Occipital lobe (tissue), 2 donors: ENCODE data around the gene PCNX2. TPM values are rescaled to one million over a fixed set of nuclear protein-coding genes. Genes with fewer than 3 reads are reported as not detected.

Experiments used
- DNase-seq: peaks from one replicate; lab custom pipeline; 2025; lab: John Stamatoyannopoulos, UW
- total RNA-seq: library from RNA; depleted of rRNA; stranded (reverse); fragments of >200 nt; gene quantifications from one replicate; pipeline ENCODE4 v1.2.3, GENCODE V29; 2014

PCNX2 gene
- total RNA-seq, 1 donor from 2014 or later, result 175 TPM

GRCh38 chr1:233268389-233269022, 27.0 kb downstream of the PCNX2 start:
- DNase-seq, result no peak

DNA sequence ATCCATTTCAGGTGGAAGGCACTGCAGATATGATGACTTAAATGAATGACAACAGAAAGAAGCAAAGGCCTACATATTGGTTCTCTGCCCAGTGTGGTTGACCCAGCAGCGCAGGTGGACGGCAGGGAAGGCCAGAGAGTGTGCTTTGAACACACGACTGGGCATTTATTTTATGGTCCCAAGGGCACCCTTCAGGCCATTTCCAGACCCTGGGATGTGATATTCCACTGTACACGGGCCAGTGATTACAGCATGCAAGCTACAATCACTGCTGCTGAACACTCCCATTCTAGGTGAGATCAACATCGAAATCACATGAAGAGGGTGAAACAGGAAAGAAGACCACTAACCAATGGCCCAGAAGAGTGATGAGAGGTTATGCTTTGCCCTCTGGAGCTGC, 33.8 kb downstream of the PCNX2 start:
- DNase-seq, result no peak

DNA sequence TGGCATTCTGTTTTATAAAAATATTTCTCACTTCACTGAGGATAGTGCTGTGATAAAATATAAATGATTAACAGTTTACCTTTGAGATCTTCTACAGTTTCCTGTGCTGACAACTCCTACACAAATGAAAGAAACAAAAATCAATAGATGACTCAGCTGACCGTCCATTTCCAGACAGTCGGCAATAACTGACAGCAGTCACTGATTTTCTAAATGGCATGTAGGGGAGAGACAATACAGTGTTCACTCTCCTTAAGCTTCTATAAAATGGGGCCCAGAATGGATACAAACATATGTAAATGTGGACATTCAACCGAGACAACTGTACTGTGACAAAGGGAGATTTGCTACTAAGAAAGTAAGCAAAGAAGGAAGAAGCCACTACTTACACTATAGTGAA, 34.3 kb downstream of the PCNX2 start:
- no peak for DNase-seq

DNA sequence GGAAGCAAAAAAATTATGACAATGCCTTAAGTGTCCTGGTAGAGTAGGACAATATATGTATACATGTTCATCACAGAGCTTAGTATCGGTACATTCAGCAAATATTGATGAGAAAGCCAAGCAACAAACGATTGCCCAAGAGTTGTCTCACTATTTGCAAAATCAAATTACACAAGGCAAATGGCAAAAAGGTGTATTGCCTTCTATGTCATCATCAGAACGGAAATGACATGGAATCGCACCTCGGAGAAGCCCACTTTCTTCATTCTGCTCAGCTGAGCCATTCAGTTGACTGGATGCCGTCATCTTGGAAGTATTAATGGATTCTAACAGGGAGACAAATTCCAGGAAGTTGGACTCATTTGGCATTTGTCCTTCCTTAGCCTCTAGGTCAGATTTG, 37.7 kb downstream of the PCNX2 start:
- DNase-seq, result no peak

DNA sequence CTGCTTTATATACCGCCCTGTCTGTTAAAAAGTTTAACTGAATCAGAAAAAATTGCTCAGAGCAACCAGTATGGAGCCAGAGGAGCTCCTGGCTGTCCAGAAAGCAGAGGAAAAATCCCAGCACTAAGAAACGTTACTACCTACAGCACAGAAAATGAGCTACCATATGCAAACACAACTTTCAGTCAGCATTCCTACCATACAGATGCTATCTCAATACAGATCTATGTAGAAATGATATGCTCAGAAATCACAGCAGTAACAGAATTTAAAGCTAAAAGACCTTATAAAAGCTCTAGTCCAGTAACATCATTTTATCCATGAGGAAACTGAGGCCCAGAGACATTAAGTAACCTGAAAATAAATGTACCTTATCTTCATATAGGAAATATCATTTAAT, 38.7 kb downstream of the PCNX2 start:
- no peak for DNase-seq

DNA sequence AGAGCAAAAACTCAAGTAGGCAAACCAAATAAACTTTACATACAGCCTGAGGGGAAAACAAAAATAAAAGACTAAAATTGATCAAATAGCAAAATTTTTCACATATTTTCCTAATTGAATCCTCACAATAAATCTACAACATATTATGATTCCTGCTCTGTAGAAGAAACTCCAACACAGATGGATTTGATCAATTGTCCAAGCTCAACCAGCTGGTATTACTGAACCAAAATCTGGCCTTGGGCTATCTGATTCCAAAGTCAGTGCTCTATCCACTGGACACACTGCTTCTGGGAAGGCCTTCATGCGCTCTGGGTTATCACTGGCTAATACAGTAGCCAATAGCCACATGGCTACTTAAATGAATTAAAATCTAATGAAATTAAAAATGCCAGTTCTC, 39.3 kb downstream of the PCNX2 start:
- DNase-seq, result no peak

DNA sequence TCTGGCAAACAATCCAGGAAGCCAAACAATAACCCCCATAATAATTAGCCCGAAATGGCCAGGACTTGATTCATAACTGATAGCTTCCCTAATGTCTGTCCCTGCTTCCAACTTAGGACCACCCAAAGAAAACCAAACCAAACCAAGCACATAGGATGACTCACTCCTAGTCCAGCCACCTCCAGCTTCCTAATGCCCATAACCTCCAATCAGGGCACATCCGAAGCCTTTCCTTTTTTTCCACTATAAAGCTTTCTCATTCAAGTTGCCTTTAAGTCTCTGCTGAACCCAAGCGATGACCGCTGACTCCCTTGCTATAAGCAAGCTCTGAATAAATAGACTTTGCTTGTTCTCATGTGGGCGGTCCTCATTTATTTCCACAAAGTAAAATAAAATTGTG, 40.4 kb downstream of the PCNX2 start:
- DNase-seq, result no peak

DNA sequence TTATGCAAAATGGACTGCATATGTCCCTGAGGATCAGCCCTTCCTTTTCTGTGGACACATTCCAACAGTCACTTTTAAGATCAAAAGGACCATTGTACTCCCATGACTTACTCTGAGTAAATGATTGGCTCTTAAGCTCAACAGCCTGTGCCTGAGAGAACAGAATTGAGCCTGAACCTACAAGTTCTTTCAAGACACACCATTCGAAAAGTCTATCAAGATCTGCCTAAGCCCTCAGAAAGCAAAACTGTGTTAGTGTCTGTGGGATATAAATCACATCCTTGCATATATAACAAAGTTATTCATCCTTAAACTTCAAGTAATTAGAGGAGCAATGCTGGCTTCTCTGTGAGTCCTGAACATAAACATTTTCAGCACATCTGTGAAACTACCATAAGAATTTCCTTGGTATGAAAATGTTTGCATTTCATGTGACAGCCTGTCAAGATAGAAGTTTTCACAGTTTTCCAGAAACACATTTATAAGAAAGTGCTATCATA, 41.6 kb downstream of the PCNX2 start:
- no peak for DNase-seq

GRCh38 chr1:233253231-233253831, 42.2 kb downstream of the PCNX2 start:
- no peak for DNase-seq

GRCh38 chr1:233252441-233252840, 43.1 kb downstream of the PCNX2 start:
- DNase-seq, result no peak

DNA sequence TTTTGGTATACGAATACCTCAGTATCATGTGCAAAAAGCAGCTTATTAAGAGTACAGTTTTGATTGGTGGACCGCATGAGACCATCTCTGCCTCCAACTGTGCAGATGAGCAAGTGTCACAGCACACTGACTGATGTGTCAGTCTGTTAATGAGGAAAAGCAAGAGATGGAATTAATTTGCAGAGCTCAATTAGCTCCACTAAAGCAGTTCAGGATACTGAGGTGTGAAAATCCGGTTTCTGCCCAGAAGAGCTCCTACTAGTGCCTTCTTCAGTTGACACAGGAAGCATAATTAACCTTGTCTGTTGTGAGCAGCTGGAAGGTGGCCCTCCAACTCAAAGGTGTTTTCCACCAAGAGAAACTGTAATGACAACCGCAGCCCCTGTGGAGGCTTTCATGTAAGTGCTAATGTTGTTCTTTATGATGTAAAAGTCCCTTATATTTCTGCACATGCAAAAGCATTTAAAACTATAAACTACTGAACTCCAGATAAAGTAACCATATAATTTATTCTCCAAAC, 44.3 kb downstream of the PCNX2 start:
- no peak for DNase-seq

DNA sequence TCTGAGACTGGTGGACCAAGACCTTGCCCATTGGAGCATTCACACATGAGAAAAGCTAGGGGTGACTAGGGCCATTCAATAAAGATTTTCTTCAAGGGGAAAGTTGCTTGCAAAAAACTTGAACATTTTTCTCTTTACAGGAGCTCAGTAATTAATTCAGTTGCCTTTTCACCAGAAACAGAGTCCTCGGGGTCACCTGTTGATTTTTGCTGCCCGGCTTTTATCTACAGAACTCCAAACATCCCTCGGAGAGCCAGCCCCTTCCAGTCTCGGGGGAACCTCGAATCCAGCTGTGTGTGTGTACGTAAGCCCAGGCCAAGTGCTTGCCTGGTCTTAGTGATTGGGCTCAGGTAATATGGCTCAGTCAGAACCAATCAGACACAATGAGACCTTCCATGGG, 47.5 kb downstream of the PCNX2 start:
- DNase-seq, result no peak

DNA sequence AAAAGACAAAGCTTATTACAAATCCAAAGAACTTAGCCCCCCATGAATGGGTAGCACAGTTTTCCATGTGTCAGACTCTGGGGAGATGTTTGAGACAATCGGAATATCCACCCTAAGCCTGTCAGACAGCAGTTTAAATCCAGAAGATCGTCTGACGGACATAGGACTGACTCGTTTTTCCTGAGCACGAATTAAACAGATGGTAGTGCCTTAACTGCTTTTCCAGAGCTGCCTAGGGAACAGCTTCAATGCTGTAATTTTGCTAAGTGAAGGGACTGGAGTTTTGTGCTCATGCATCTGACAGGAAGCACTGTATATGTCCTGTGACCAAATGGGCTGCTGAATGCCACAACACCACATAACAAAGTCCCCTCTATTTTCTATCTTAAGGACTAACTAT, 48.6 kb downstream of the PCNX2 start:
- no peak for DNase-seq

GRCh38 chr1:233245191-233245765, 50.2 kb downstream of the PCNX2 start:
- DNase-seq, result no peak

GRCh38 chr1:233244183-233244582, 51.3 kb downstream of the PCNX2 start:
- no peak for DNase-seq

DNA sequence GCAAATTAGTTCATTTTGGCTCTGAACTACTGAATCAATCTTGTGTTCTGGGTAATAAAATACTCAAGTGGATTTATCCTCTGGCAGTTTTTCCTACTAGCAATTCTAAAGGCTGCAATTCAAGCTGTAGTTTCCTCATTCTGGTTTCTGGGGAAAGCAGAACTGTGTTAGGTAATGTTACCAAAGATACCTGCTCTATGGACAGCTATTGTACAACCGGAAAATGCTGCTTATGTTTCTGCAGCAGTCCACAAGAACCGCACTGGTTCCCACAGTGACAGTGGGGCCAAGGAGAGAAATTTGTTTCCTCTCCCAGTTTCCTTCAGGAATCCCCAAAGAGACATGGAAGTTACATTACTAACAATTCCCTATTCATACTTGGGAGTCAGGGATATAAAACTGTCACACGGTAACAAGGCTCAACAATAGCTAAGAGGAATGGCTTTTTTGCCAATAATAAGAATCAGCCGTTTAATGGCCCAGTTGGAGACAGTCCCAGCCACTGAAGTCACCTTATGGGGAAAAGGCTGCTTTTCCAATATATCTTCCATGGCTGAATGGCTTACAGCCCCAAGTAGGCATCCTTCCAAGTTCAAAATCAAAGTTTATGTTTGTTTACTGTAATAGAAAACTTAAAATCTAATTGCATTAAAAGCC, 52.6 kb downstream of the PCNX2 start:
- DNase-seq, result no peak

GRCh38 chr1:233241759-233242158, 53.8 kb downstream of the PCNX2 start:
- DNase-seq, result no peak

- peak; percentile 17 for DNase-seq
Measured at GRCh38 chr1:233240829-233241682, 54.5 kb downstream of the PCNX2 start.

- DNase-seq, result no peak
Measured at GRCh38 chr1:233240371-233240770, 55.2 kb downstream of the PCNX2 start.

- no peak for DNase-seq
Measured at GRCh38 chr1:233238884-233239431, 56.6 kb downstream of the PCNX2 start.

DNA sequence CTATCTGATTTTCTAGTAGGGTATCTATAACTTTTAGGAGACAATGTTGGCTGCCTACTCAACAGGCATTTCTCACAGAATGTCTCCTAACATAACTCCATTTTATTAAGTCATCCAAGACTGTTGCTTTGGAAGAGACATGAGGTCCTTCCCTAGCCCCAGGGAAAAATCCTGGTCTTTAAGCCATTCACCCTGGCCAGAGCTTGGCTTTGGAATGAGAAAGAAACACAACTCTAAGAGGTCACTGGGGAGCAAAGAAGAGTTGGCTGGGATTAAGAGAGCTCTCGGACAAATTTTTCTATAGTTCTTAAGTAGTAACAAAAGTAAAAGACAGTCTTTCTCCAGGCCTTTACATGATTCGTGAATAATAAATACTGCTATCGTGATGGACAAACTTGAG, 57.9 kb downstream of the PCNX2 start:
- no peak for DNase-seq
